K562 (cell line): Measurements from ENCODE around the gene TLDC2.

Source experiments
- CEBPB ChIP-seq: fragments of 450-650 bp; IDR thresholded peaks from 2 replicates; pipeline ENCODE4 v1.6.1; 2016; ENCODE audit warnings: missing genetic modification characterization, missing compliant biosample characterization
- CTBP1 ChIP-seq: fragments of 450-650 bp; IDR thresholded peaks from 2 replicates; pipeline ENCODE4 v1.6.1; 2016; ENCODE audit warnings: borderline replicate concordance
- CTCF ChIP-seq, 3 experiments: IDR thresholded peaks in 2 of 3; conservative IDR thresholded peaks in 1 of 3; 2 replicates each; pipeline ENCODE4 v1.5.1; 2011 to 2012; ENCODE audit warnings: low read length in 3 of 3, mild to moderate bottlenecking in 3 of 3, control low read depth in 2 of 3, improper control_type of control experiment in 1 of 3, inconsistent platforms in 1 of 3, low read depth in 1 of 3, mixed read lengths in 1 of 3, moderate library complexity in 1 of 3; ENCODE audit not compliant: insufficient read depth in 2 of 3
- FOS ChIP-seq: IDR thresholded peaks from 3 replicates; pipeline ENCODE4 v1.6.1; 2011; ENCODE audit not compliant: insufficient read length; ENCODE audit errors: extremely low read depth
- HOMEZ ChIP-seq: fragments of 250-450 bp; sonication (Bioruptor Pico); IDR thresholded peaks from 2 replicates; pipeline ENCODE4 v1.4.0; 2020; ENCODE audit warnings: mild to moderate bottlenecking, moderate library complexity
- MTA1 ChIP-seq: fragments of 450-650 bp; IDR thresholded peaks from 2 replicates; pipeline ENCODE4 v1.6.1; 2017; ENCODE audit warnings: borderline replicate concordance
- NR2C1 ChIP-seq, 2 experiments: fragments of 450-650 bp; IDR thresholded peaks; 2 replicates each; pipeline ENCODE4 v1.6.1; 2017; ENCODE audit warnings: mild to moderate bottlenecking in 2 of 2, antibody characterized with exemption in 1 of 2, inconsistent platforms in 1 of 2, missing compliant biosample characterization in 1 of 2, missing genetic modification characterization in 1 of 2
- RAD51 ChIP-seq: fragments of 450-650 bp; IDR thresholded peaks from 2 replicates; pipeline ENCODE4 v1.7.1; 2016; ENCODE audit warnings: low read depth, mild to moderate bottlenecking, borderline replicate concordance
- SRSF9 ChIP-seq: fragments of 200-400 bp; formaldehyde crosslinking; IDR thresholded peaks from 2 replicates; pipeline ENCODE4 v1.6.1; 2017; ENCODE audit warnings: low read depth, low read length, borderline replicate concordance
- TFE3 ChIP-seq: fragments of 450-650 bp; formaldehyde crosslinking; IDR thresholded peaks from 2 replicates; pipeline ENCODE4 v1.4.0; 2020; ENCODE audit warnings: mild to moderate bottlenecking, mixed read lengths
- TOE1 ChIP-seq, 2 experiments: fragments of 450-650 bp in 1 of 2; sonication (generic) in 1 of 2; formaldehyde crosslinking in 1 of 2; IDR thresholded peaks; 2 replicates each; pipeline versions ENCODE4 v1.7.1 to v1.8.0; 2016 to 2022; ENCODE audit warnings: borderline replicate concordance in 2 of 2, mild to moderate bottlenecking in 2 of 2, antibody characterized with exemption in 1 of 2, inconsistent platforms in 1 of 2, low read depth in 1 of 2, missing genetic modification reagents in 1 of 2, moderate library complexity in 1 of 2
- USF2 ChIP-seq: sonication (generic); formaldehyde crosslinking; IDR thresholded peaks from 2 replicates; pipeline ENCODE4 v1.5.0; 2020; ENCODE audit warnings: missing genetic modification reagents

GRCh38 chr20:36908603-36909002 is 32.7 kb downstream of the TLDC2 start:
- TF ChIP-seq CTBP1 = no peak
- TF ChIP-seq TOE1 (IDR thresholded peaks at IDR 0.05; ENCODE audit: borderline replicate concordance) = no peak
- TF ChIP-seq TOE1 (CRISPR knock-in tag; IDR thresholded peaks at IDR 0.05; ENCODE audit: borderline replicate concordance, low read depth) = no peak
- no peak for TF ChIP-seq CEBPB (tag)
- no peak for TF ChIP-seq FOS
- no peak for TF ChIP-seq TFE3 (CRISPR knock-in tag)
- TF ChIP-seq MTA1 = no peak
- TF ChIP-seq HOMEZ (CRISPR knock-in tag) = no peak
- TF ChIP-seq RAD51 = no peak
- TF ChIP-seq CTCF (IDR thresholded peaks at IDR 0.05 in 2 of 3, conservative IDR thresholded peaks at IDR 0.05 in 1 of 3; ENCODE audit: insufficient read depth in 2 of 3, low read depth in 1 of 3, low read length in 3 of 3) = no peak
- no peak for TF ChIP-seq NR2C1 (IDR thresholded peaks at IDR 0.05)
- TF ChIP-seq NR2C1 (tag; IDR thresholded peaks at IDR 0.05) = no peak
- TF ChIP-seq SRSF9 = no peak
- TF ChIP-seq USF2 = no peak
